Measurements from ENCODE around the gene PRAMEF2.
"Not testable (repeated sequence)": the region's sequence is repeated elsewhere in the genome, so short reads cannot be mapped to it uniquely, and the experiment has no call there.

PRAMEF2 gene, protein sequence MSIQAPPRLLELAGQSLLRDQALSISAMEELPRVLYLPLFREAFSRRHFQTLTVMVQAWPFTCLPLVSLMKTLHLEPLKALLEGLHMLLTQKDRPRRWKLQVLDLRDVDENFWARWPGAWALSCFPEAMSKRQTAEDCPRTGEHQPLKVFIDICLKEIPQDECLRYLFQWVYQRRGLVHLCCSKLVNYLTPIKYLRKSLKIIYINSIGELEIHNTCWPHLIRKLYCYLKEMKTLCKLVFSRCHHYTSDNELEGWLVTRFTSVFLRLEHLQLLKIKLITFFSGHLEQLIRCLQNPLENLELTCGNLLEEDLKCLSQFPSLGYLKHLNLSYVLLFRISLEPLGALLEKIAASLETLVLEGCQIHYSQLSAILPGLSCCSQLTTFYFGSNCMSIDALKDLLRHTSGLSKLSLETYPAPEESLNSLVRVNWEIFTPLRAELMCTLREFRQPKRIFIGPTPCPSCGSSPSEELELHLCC

DNA sequence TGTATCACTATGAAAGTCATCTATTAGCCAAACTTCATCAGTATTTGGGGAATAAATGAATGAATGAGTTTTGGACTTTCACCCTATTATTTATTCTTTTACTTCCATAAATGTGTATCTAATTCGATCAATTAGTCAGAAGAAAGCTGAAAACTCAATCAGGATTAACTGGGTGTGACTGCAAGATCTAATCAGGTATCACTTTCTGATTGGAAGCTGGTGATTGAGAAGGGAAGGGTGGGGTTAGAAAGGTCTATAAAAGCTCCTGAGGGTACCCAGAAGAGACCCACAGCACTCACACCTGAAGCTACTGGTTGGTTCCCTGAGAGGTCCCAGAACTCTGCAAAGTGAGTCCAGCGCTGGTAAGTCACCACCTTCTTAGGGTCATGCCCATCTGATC is at the start of gene PRAMEF2:
Gene PRAMEF2, plus strand, starts transcription at position 301 of the 400 bp plus-strand sequence. CDS start 1,924 bp downstream, outside the sequence.
- not testable (repeated sequence) for DNase-seq (ENCODE audit: low spot score)

DNA sequence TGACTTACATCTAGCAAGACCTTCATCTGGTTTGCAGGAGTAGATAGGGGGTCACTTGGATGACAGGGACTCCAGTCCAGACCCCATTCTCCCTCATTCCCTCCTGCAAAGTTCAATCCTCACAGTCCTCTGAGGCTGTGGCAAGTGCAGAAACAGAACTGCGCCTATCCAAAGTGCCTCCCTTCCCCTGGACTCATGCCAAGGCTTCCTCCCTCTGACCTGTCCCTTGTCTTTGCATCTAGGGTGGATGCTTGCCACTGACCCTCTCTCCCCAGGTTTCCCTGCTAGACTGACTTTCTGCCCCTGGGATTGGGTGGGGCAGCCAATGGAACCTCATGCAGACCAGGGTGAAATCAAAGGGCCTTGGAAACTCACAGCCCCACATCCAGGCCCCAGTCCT is 47.0 kb upstream of the PRAMEF2 start:
- DNase-seq (ENCODE audit: low spot score), result no peak

DNA sequence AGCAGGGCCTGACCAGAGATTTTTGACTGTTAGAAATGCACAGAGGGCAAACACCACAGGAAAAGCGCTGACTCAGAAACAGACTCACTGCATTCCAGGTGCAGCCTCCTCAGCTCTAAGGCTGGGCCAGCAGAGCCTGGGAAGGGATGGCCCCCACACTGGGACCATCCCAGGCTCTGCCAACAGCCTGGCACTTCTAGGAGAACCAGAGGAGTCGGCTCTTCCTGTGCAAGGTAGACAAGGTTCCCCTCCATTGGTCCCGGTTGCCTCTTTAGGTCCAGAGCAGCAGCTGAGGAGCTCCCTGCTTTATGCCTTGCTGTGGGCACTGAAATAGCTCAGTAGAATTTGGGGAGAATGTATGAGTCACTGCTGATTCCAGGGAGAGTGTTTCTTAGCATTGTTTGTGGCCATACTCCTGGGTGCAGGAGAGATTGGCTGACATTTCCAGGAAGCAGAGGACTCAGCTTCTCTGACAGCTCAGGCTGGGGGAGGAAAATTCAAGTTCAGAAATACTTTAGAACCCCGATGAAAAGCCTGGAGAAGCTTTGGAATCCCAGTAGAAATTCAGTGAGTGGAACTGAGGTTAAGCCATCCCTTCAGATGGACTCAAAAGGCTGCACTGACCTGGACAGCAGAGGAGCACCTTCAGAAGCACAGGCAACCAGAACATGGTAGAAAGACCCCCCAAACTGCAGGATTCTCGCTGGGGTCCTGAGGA is 46.0 kb upstream of the PRAMEF2 start:
- no peak for DNase-seq (ENCODE audit: low spot score)

DNA sequence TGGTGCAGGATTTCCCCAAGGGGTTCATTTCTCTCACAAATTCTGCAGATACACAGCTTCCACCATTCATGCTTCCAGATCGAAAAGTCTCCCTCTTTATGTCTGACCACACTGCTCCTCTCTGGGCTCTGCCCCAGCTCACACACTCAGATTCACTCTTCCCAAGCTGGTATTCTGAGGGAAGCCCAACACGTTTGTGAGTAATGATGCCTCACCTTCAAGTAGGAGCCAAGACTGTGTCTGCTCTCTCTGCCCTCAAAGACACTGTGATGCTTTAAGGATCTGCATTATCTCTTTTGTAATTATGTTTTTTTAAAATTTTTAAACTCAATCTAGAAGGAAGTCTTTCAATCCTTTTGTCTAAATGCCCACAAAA is 45.5 kb upstream of the PRAMEF2 start:
- no peak for DNase-seq (ENCODE audit: low spot score)

DNA sequence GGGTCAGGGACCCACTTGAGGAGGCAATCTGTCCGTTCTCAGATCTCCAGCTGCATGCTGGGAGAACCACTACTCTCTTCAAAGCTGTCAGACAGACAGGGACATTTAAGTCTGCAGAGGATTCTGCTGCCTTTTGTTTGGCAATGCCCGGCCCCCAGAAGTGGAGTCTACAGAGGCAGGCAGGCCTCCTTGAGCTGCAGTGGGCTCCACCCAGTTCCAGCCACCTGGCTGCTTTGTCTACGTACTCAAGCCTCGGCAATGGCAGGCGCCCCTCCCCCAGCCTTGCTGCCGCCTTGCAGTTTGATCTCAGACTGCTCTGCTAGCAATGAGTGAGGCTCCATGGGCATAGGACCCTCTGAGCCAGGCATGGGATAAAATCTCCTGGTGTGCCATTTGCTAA is 37.8 kb upstream of the PRAMEF2 start:
- DNase-seq (ENCODE audit: low spot score), result not testable (repeated sequence)

DNA sequence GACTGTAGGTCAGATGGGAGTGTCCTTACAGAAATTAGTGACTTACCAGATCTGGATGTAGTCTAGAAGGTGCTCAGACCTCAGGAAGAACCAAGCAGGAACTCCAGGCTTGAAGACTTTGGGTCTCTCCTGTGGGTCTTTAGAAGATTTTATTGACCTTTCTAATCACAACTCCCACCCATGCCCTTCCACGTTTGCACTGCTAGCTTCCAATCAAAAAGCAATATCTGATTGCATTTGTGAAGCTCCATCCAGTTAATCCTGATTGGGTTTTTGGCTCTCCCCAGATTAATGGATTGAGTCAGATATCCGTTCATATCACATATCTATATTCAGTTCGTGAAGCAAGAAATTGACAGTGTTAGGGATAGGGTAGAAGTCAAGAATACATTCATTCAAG is 25.6 kb upstream of the PRAMEF2 start, which contains the start of gene PRAMEF11:
Gene PRAMEF11, minus strand, starts transcription at position 101 of the 400 bp plus-strand sequence. CDS start 2,621 bp downstream, outside the sequence.
- DNase-seq (ENCODE audit: low spot score), result not testable (repeated sequence)

DNA sequence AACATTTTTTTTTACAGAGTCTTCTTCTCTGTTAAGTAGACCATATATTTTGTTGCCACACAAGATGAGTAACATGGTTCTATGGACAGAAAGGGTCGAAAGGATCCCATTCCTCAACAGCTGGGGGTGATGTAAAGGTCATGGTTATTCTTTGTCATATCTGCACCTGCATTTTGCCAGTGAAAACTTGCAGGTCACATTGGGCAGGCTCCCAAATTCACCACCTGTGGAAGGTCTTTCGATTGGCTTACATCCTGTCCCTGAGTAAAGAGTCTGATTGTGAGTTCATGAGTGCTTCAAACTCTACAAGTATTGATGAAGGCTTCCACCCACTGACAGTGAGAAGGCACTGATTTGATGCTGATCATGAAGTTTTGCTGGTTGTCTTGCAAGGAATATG is 23.6 kb upstream of the PRAMEF2 start:
- DNase-seq (ENCODE audit: low spot score), result not testable (repeated sequence)

DNA sequence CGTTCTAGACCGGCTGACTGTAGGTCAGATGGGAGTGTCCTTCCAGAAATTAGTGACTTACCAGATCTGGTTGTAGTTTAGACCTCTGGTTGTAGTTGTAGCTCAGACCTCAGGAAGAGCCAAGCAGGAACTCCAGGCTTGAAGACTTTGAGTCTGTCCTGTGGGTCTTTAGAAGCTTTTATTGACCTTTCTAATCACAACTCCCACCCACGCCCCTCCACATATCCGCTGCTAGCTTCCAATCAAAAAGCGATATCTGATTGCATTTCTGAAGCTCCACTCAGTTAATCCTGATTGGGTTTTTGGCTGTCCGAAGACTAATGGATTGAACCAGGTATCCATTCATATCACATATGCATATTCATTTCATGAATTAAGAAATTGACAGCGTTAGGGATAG is 8.3 kb upstream of the PRAMEF2 start, which contains the start of gene HNRNPCL1:
Gene HNRNPCL1, minus strand, starts transcription at position 101 of the 400 bp plus-strand sequence. CDS start 431 bp downstream, outside the sequence.
- DNase-seq (ENCODE audit: low spot score), result not testable (repeated sequence)

DNA sequence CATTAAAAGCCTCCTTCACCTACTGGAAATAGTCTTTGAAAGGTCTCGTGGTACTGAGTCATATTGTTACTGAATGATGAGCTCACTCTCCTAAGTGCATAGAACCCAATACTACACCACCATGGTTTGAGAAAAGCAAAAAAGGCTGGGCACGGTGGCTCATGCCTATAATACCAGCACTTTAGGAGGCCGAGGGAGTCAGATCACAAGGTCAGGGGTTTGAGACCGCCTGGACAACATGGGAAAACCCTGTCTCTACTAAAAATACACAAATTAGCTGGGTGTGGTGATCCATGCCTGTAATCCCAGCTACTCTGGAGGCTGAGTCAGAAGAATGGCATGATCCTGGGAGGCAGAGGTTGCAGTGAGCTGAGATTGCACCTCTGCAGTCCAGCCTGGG is 5.1 kb upstream of the PRAMEF2 start:
- no peak for DNase-seq (ENCODE audit: low spot score)

DNA sequence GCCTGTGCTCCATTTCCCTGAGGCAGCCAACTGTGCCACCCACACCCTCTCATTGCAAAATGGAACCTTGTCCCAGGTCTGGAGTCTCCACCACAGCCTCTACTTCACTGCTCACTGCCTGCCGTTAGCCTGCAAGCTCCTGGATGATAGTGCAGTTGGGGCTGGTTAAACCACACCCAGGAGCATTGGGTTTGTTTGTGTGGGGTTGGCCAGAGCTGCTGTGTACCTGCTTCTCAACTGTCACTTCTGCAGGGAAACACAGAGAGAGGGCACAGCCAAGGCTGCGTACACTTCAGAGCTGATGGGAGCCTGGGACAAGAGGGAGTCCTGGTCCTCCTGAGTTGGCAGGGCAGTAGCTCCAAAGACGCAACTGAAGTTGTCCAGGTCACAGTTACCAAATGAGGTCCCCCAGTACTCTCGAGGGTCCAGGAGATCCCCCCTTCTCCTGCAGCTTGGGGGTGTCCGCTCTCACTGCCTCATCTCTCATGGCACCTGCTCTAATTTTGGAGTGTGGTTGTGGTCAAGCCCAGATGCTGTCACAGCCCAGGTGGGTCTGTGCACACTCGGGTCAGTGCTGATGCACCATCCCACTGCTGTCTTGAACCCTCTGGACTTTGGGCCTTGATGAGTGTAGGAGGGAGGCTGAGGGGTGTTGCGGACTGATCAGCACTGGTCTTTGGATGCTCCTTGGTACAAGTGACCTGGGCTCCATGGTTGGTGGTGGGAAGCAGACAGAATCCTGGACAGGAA is 6.4 kb downstream of the PRAMEF2 start:
- DNase-seq (ENCODE audit: low spot score), result not testable (repeated sequence)

DNA sequence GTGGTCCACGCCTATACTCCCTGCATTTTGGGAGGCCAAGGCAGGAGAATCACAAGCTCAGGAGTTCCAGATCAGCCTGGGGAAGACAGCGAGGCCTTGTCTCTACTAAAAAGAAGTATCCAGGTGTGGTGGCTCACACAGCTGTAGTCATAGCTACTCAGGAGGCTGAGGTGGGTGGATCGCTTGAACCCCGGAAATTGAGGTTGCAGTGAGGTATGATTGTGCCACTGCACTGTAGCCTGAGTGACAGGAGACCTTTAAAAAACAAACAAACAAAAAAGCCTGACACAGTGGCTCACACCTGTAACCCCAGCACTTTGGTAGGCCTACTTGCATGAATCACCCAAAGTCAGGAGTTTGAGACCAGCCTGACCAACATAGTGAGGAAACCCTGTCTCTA is 21.6 kb downstream of the PRAMEF2 start:
- DNase-seq (ENCODE audit: low spot score), result not testable (repeated sequence)

DNA sequence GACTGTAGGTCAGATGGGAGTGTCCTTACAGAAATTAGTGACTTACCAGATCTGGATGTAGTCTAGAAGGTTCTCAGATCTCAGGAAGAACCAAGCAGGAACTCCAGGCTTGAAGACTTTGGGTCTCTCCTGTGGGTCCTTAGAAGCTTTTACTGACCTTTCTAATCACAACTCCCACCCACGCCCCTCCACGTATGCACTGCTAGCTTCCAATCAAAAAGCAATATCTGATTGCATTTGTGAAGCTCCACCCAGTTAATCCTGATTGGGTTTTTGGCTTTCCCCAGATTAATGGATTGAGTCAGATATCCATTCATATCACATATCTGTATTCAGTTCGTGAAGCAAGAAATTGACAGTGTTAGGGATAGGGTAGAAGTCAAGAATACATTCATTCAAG is 29.2 kb downstream of the PRAMEF2 start, which contains the start of gene PRAMEF4:
Gene PRAMEF4, minus strand, starts transcription at position 101 of the 400 bp plus-strand sequence. CDS start 2,807 bp downstream, outside the sequence.
- not testable (repeated sequence) for DNase-seq (ENCODE audit: low spot score)

DNA sequence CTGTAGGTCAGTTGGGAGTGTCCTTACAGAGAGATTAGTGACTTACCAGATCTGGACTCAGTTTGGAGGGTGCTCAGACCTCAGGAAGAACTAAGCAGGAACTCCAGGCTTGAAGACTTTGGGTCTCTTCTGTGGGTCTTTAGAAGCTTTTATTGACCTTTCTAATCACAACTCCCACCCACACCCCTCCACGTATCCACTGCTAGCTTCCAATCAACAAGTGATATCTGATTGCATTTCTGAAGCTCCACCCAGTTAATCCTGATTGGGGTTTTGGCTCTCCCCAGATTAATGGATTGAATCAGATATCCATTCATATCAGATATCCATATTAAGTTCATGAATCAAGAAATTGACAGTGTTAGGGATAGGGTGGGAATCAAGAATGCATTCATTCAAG is 41.3 kb downstream of the PRAMEF2 start, which contains the start of gene PRAMEF10:
Gene PRAMEF10, minus strand, starts transcription at position 101 of the 400 bp plus-strand sequence. CDS start 2,423 bp downstream, outside the sequence.
- DNase-seq (ENCODE audit: low spot score), result not testable (repeated sequence)

DNA sequence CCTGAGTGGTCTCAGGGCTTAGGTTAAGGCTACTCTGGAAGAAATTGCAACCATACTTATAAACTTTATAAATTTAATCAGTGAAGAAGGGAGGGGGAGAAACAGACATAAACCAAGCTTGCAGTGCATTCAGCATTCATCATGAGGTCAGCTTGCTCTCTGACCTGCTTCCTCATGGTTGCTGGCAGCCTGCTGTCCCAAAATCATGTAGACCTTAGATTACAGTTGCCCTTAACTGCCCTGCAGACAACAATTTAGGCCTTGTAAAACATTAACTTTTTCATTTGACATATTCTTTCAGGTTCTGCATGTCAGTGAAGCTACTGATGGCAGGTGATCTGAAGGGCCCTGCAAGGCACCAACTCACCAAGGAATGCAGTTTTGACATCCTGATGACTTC is 42.3 kb downstream of the PRAMEF2 start:
- DNase-seq (ENCODE audit: low spot score), result not testable (repeated sequence)

DNA sequence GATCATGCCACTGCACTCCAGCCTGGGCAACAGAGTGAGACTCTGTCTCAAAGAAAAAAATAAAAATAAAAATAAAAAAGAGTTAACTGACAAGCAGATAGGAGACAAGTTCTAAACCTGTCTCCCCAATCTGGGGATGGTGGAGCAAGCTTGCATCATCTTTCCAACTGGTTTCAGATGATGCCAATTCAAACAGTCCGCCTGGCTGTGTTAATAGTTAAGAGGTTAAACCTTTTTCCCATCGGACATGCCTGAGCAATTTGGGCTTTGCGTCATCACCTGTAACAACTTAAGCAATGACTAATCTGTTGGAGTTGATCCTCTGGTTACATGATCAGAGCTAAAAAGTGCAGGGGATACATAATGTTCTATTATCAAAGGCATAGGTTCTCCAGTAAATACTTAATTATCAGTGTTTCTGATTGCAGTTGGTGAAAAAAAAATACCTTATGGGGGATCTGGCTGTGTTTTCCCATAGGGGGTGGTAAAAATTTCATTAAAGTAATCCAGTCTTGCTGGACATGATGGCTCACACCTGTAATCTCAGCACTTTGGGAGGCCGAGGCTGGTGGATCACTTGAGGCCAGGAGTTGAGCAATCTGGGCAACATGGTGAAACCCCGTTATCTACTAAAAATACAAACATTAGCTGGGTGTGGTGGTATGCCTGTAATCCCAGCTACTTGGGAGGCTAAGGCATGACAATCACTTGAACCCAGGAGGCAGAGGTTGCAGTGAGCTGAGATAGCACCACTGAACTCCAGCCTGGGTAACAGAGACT is 47.1 kb downstream of the PRAMEF2 start:
- not testable (repeated sequence) for DNase-seq (ENCODE audit: low spot score)

All from ecto neural progenitor cell (in vitro differentiated cells).